Right atrium auricular region (tissue), 2 donors: ENCODE results near the gene CAPN7. TPM values are rescaled to one million over a fixed set of nuclear protein-coding genes. Genes with fewer than 3 reads are reported as not detected.

Experiments used
- DNase-seq: peaks from one replicate; pipeline ENCODE4 v3.0.0-alpha.2; 2019; ENCODE audit warnings: low spot score
- H3K27ac ChIP-seq, 2 donors: fragments of 200-600 bp; sonication (generic); 1 replicate in 1 of 2; 2 replicates in 1 of 2; pipeline ENCODE4 v1.5.1; 2016 to 2019
- H3K27me3 ChIP-seq, 2 donors: fragments of 200-600 bp; sonication (generic); one replicate each; pipeline versions ENCODE4 v1.5.1 to v1.6.0; 2017 to 2019
- H3K36me3 ChIP-seq: fragments of 200-600 bp; sonication (generic); one replicate; pipeline ENCODE4 v1.5.1; 2016
- H3K4me1 ChIP-seq, 2 donors: fragments of 200-600 bp; sonication (generic); one replicate each; pipeline versions ENCODE4 v1.5.1 to v1.6.0; 2017 to 2019
- H3K4me3 ChIP-seq, 2 donors: fragments of 200-600 bp; sonication (generic); 1 replicate in 1 of 2; 2 replicates in 1 of 2; pipeline ENCODE4 v1.5.1; 2017 to 2019; ENCODE audit warnings: mild to moderate bottlenecking in 1 of 2, moderate library complexity in 1 of 2
- H3K9me3 ChIP-seq, 2 donors: fragments of 200-600 bp; sonication (generic); one replicate each; pipeline ENCODE4 v1.5.1; 2019
- total RNA-seq, 2 donors: library from RNA; depleted of rRNA; stranded (reverse); fragments of >200 nt; gene quantifications; one replicate each; pipeline ENCODE4 v1.1.0, GENCODE V29; 2016
- TF ChIP-seq, protein P1 (sequence below), 2 donors: fragments of 200-600 bp; sonication (generic); IDR thresholded peaks; one replicate each; pipeline ENCODE4 v1.5.1; 2019; ENCODE audit warnings: antibody characterized with exemption in 2 of 2

The CAPN7 gene
- total RNA-seq, 2 donors from 2014 or later: 21.2 to 21.3 TPM

- Histone ChIP-seq H3K27me3 (no peaks in the 10 kb centered on the region), H3K36me3 (no peaks in the 10 kb centered on the region), H3K4me1 (peaks cover 0 to 18% of the 10 kb centered on the region in 2 donors), H3K27ac (peak overlapping the region in 1 of 2 donors; percentile 7), H3K4me3 (no peak overlapping the region), H3K9me3 (no peaks in the 10 kb centered on the region)
- DNase-seq: no peak
- TF ChIP-seq, protein P1, sequence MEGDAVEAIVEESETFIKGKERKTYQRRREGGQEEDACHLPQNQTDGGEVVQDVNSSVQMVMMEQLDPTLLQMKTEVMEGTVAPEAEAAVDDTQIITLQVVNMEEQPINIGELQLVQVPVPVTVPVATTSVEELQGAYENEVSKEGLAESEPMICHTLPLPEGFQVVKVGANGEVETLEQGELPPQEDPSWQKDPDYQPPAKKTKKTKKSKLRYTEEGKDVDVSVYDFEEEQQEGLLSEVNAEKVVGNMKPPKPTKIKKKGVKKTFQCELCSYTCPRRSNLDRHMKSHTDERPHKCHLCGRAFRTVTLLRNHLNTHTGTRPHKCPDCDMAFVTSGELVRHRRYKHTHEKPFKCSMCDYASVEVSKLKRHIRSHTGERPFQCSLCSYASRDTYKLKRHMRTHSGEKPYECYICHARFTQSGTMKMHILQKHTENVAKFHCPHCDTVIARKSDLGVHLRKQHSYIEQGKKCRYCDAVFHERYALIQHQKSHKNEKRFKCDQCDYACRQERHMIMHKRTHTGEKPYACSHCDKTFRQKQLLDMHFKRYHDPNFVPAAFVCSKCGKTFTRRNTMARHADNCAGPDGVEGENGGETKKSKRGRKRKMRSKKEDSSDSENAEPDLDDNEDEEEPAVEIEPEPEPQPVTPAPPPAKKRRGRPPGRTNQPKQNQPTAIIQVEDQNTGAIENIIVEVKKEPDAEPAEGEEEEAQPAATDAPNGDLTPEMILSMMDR (IDR thresholded peaks at IDR 0.05): no peak
These were observed 2.0 kb upstream of the CAPN7 start for GRCh38 chr3:15204005-15204404.

DNA sequence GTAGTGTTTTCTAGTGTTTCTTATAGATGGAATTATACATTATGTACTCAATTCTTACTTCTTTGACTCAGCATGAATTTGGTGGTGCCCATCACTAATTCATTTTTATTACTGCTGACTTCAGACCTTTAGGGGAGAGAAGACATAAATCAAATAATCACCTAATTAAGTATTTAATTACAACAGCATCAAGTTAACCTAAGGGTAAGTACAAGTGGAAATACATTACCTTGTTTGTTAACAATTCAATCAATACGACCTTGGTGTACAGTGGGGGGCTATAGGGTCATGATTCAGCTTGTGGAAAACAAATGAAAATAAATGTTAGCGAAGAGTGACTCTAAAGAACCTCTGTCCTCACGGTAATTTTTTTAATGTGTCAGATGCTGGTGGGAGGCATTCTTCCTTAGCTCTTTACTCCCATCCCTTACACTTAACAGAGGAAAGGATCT is 538 bp upstream of the CAPN7 start:
- Histone ChIP-seq H3K4me1 (peaks cover 0 to 28% of the 10 kb centered on the region in 2 donors), H3K4me3 (peak overlapping the region; percentile 33 to 71), H3K36me3 (no peaks in the 10 kb centered on the region), H3K27me3 (no peaks in the 10 kb centered on the region), H3K9me3 (no peaks in the 10 kb centered on the region), H3K27ac (peak overlapping the region; percentile 96 to 99)
- TF ChIP-seq, protein P1 (IDR thresholded peaks at IDR 0.05): no peak
- DNase-seq: no peak

GRCh38 chr3:15206662-15207576 is 873 bp downstream of the CAPN7 start:
- TF ChIP-seq, protein P1 (IDR thresholded peaks at IDR 0.05): no peak
- no peaks in the 10 kb centered on the region for H3K9me3 ChIP-seq
- H3K4me1 ChIP-seq: peaks cover 0 to 32% of the 10 kb centered on the region in 2 donors

GRCh38 chr3:15207836-15208504 is 1.9 kb downstream of the CAPN7 start:
- no peaks in the 10 kb centered on the region for H3K9me3 ChIP-seq
- peaks cover 0 to 32% of the 10 kb centered on the region in 2 donors for H3K4me1 ChIP-seq
- DNase-seq: no peak
- H3K4me3 ChIP-seq: peak overlapping the region in 1 of 2 donors; percentile 71
- TF ChIP-seq, protein P1 (IDR thresholded peaks at IDR 0.05): no peak
- peaks cover 11% of the 10 kb centered on the region for H3K36me3 ChIP-seq
- peak overlapping the region; percentile 96 to 99 for H3K27ac ChIP-seq
- no peaks in the 10 kb centered on the region for H3K27me3 ChIP-seq

More at GRCh38 chr3:15206662-15207576, 873 bp downstream of the CAPN7 start:
- no peaks in the 10 kb centered on the region for H3K27me3 ChIP-seq
- H3K4me3 ChIP-seq: peak overlapping the region; percentile 71 to 97
- DNase-seq: no peak
- H3K27ac ChIP-seq: peak overlapping the region; percentile 96 to 99
- H3K36me3 ChIP-seq: peaks cover under 1% of the 10 kb centered on the region

DNA sequence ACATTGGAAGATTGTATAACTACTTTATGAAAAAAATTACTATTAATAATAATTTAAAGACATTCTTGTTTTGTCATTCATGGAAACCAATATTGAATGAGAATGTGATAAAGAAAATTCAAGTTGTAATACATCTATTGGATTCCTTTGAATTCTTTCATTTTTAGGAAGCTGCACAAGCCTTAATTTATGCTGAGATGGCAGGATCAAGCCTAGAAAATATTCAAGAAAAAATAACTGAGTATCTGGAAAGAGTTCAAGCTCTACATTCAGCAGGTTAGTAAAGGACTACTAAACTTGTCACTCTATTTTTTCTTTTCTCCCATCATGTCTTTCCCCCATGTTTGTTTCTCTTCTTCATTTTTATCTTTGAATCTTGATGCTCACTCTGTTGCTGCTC is 5.9 kb downstream of the CAPN7 start:
- TF ChIP-seq, protein P1 (IDR thresholded peaks at IDR 0.05): no peak
- peaks cover 0 to 37% of the 10 kb centered on the region in 2 donors for H3K4me1 ChIP-seq
- peaks cover 38% of the 10 kb centered on the region for H3K36me3 ChIP-seq

More for the DNA sequence above, 5.9 kb downstream of the CAPN7 start:
- Histone ChIP-seq H3K9me3 (no peaks in the 10 kb centered on the region), H3K27me3 (no peaks in the 10 kb centered on the region), H3K27ac (no peak overlapping the region), H3K4me3 (no peak overlapping the region)
- DNase-seq: no peak
